ENCODE data around the gene WDTC1. TPM values are rescaled to one million over a fixed set of nuclear protein-coding genes. Genes with fewer than 3 reads are reported as not detected.

Gene WDTC1
- total RNA-seq, 2 donors from 2014 or later, result 34.6 to 43.5 TPM

- Histone ChIP-seq H3K4me1 (ENCODE audit: control insufficient read depth in 1 of 2, low read depth in 2 of 2) (peaks cover 9 to 26% of the 10 kb centered on the region in 2 donors), H3K27me3 (replicated peaks; ENCODE audit: insufficient read depth) (no peaks in the 10 kb centered on the region), H3K36me3 (peaks cover 15% of the 10 kb centered on the region), H3K27ac (no peak overlapping the region), H3K4me3 (peak overlapping the region; percentile 73), H3K9me3 (no peaks in the 10 kb centered on the region)
- DNase-seq (ENCODE audit: low spot score) (no peak), ATAC-seq (ENCODE audit: insufficient number of reproducible peaks, low FRiP score, low read depth) (no peak)
- no peak for TF ChIP-seq CTCF (IDR thresholded peaks at IDR 0.05)
Observed at GRCh38 chr1:27350663-27351540, 116.5 kb downstream of the WDTC1 start.

GRCh38 chr1:27351541-27352107 lies 117.2 kb downstream of the WDTC1 start:
- H3K4me3 ChIP-seq, result peak overlapping the region; percentile 73
- DNase-seq (ENCODE audit: low spot score), result no peak
- no peak for ATAC-seq (ENCODE audit: insufficient number of reproducible peaks, low FRiP score, low read depth)

GRCh38 chr1:27353166-27353565 lies 118.7 kb downstream of the WDTC1 start:
- no peak overlapping the region for H3K27ac ChIP-seq
- H3K4me1 ChIP-seq (ENCODE audit: control insufficient read depth in 1 of 2, low read depth in 2 of 2), result peaks cover 9 to 32% of the 10 kb centered on the region in 2 donors
- TF ChIP-seq CTCF (IDR thresholded peaks at IDR 0.05), result no peak
- no peaks in the 10 kb centered on the region for H3K27me3 ChIP-seq (replicated peaks; ENCODE audit: insufficient read depth)
- DNase-seq (ENCODE audit: low spot score), result no peak
- H3K36me3 ChIP-seq, result peaks cover 36% of the 10 kb centered on the region
- H3K9me3 ChIP-seq, result no peaks in the 10 kb centered on the region
- no peak overlapping the region for H3K4me3 ChIP-seq
- ATAC-seq (ENCODE audit: insufficient number of reproducible peaks, low FRiP score, low read depth), result no peak

More at GRCh38 chr1:27351541-27352107, 117.2 kb downstream of the WDTC1 start:
- Histone ChIP-seq H3K36me3 (peaks cover 22% of the 10 kb centered on the region), H3K4me1 (ENCODE audit: control insufficient read depth in 1 of 2, low read depth in 2 of 2) (peaks cover 9 to 26% of the 10 kb centered on the region in 2 donors), H3K27me3 (replicated peaks; ENCODE audit: insufficient read depth) (no peaks in the 10 kb centered on the region), H3K9me3 (no peaks in the 10 kb centered on the region), H3K27ac (no peak overlapping the region)
- no peak for TF ChIP-seq CTCF (IDR thresholded peaks at IDR 0.05)

- Histone ChIP-seq H3K27me3 (replicated peaks; ENCODE audit: insufficient read depth) (no peaks in the 10 kb centered on the region), H3K4me1 (ENCODE audit: control insufficient read depth in 1 of 2, low read depth in 2 of 2) (peaks cover 9 to 34% of the 10 kb centered on the region in 2 donors), H3K4me3 (no peak overlapping the region), H3K36me3 (peaks cover 41% of the 10 kb centered on the region), H3K27ac (no peak overlapping the region), H3K9me3 (no peaks in the 10 kb centered on the region)
- ATAC-seq (ENCODE audit: insufficient number of reproducible peaks, low FRiP score, low read depth) (no peak), DNase-seq (ENCODE audit: low spot score) (no peak)
- TF ChIP-seq CTCF (IDR thresholded peaks at IDR 0.05), result no peak
Observed at GRCh38 chr1:27353629-27354028, 119.2 kb downstream of the WDTC1 start.

- TF ChIP-seq CTCF (IDR thresholded peaks at IDR 0.05), result no peak
- Histone ChIP-seq H3K36me3 (peaks cover 56% of the 10 kb centered on the region), H3K27me3 (replicated peaks; ENCODE audit: insufficient read depth) (no peaks in the 10 kb centered on the region), H3K9me3 (no peaks in the 10 kb centered on the region), H3K4me3 (no peak overlapping the region), H3K4me1 (ENCODE audit: control insufficient read depth in 1 of 2, low read depth in 2 of 2) (peaks cover 0 to 16% of the 10 kb centered on the region in 2 donors), H3K27ac (no peak overlapping the region)
- ATAC-seq (ENCODE audit: insufficient number of reproducible peaks, low FRiP score, low read depth) (no peak), DNase-seq (ENCODE audit: low spot score) (no peak)
Observed at GRCh38 chr1:27355683-27356082, 121.3 kb downstream of the WDTC1 start.
